OCI-LY7 (cell line): ENCODE results near the gene FOXP1. TPM values are rescaled to one million over a fixed set of nuclear protein-coding genes. Genes with fewer than 3 reads are reported as not detected.

Source experiments
- BruUV-seq: library from RNA; stranded (reverse); fragments of 400-500 nt; replicated peaks from 2 replicates; lab custom pipeline; 2021; lab: Mats Ljungman, UMichigan
- CTCF ChIA-PET: fragments of 300-600 bp; sonication (Branson Sonifier 250); formaldehyde crosslinking; loops from one replicate; lab custom pipeline; 2022; ENCODE audit warnings: antibody characterized with exemption; ENCODE audit not compliant: unreplicated experiment; lab: Charles Lee
- POLR2A ChIA-PET: fragments of 300-600 bp; sonication (Branson Sonifier 250); formaldehyde crosslinking; loops from one replicate; lab custom pipeline; 2022; ENCODE audit warnings: antibody characterized with exemption; lab: Charles Lee
- DNase-seq: peaks from one replicate; pipeline ENCODE4 v3.0.0-alpha.2; 2015; ENCODE audit warnings: low spot score
- H2AFZ ChIP-seq: fragments of 200-600 bp; sonication (generic), shearing (Covaris generic); 2 replicates; pipeline ENCODE4 v1.6.1; 2014; ENCODE audit warnings: mild to moderate bottlenecking, antibody characterized with exemption, low read length, moderate library complexity
- H3K27ac ChIP-seq: fragments of 200-600 bp; sonication (generic); 2 replicates; pipeline ENCODE4 v1.5.1; 2014; ENCODE audit warnings: mixed run types, low read depth, mild to moderate bottlenecking, moderate library complexity, low read length, inconsistent platforms; ENCODE audit not compliant: poor library complexity, severe bottlenecking
- H3K36me3 ChIP-seq: fragments of 200-600 bp; sonication (generic); 2 replicates; pipeline ENCODE4 v1.6.1; 2014; ENCODE audit warnings: mild to moderate bottlenecking, antibody characterized with exemption, low read length, moderate library complexity, mixed read lengths; ENCODE audit not compliant: insufficient read depth
- H3K4me1 ChIP-seq: fragments of 200-600 bp; sonication (generic); 2 replicates; pipeline ENCODE4 v1.5.1; 2014; ENCODE audit warnings: mild to moderate bottlenecking, low read length; ENCODE audit not compliant: insufficient read depth, poor library complexity, severe bottlenecking
- H3K4me2 ChIP-seq: fragments of 200-600 bp; sonication (generic); 2 replicates; pipeline ENCODE4 v1.6.1; 2014; ENCODE audit warnings: mild to moderate bottlenecking, low read length
- H3K4me3 ChIP-seq: fragments of 200-600 bp; sonication (generic); 2 replicates; pipeline ENCODE4 v1.5.1; 2014; ENCODE audit warnings: mild to moderate bottlenecking, low read depth, low read length; ENCODE audit not compliant: poor library complexity, severe bottlenecking
- H3K79me2 ChIP-seq: fragments of 200-600 bp; sonication (generic); 2 replicates; pipeline ENCODE4 v1.6.1; 2016; ENCODE audit warnings: low read depth, mild to moderate bottlenecking, low read length, moderate library complexity, mixed read lengths; ENCODE audit not compliant: insufficient read depth
- H3K9me2 ChIP-seq: fragments of 200-600 bp; sonication (generic); 2 replicates; pipeline ENCODE4 v1.6.1; 2016; ENCODE audit warnings: mild to moderate bottlenecking, low read length, mixed read lengths; ENCODE audit not compliant: insufficient read depth
- H3K9me3 ChIP-seq: fragments of 200-600 bp; sonication (generic); 2 replicates; pipeline ENCODE4 v1.6.1; 2014; ENCODE audit warnings: mild to moderate bottlenecking, mixed run types, low read length, mixed read lengths
- H4K20me1 ChIP-seq: fragments of 200-600 bp; sonication (generic); 2 replicates; pipeline ENCODE4 v1.6.1; 2014; ENCODE audit warnings: mild to moderate bottlenecking, antibody characterized with exemption, low read length, moderate library complexity, mixed read lengths; ENCODE audit not compliant: insufficient read depth
- EZH2phosphoT487 ChIP-seq: fragments of 200-600 bp; sonication (generic); IDR thresholded peaks from 2 replicates; pipeline ENCODE4 v1.6.1; 2018; ENCODE audit warnings: low read depth, borderline replicate concordance, mild to moderate bottlenecking, mixed run types, antibody characterized with exemption, low read length, moderate library complexity, mixed read lengths
- intact Hi-C: fragments of 100-400 bp; cut with micrococcal nuclease; formaldehyde crosslinking; loops from one replicate; pipeline ENCODE4 v1.10.0; 2022; ENCODE audit not compliant: unreplicated experiment
- total RNA-seq, 2 experiments: library from RNA; depleted of rRNA in 1 of 2; stranded (reverse); fragments of >200 nt in 1 of 2; shearing (Covaris generic) in 1 of 2; gene quantifications; 2 replicates each; pipeline ENCODE4 v1.2.3, GENCODE V29; 2014 to 2022
- TF ChIP-seq, protein P1 (sequence below): fragments of 200-600 bp; sonication (generic); conservative IDR thresholded peaks from 2 replicates; pipeline ENCODE4 v1.5.1; 2014; ENCODE audit warnings: mild to moderate bottlenecking, antibody characterized with exemption, low read length, moderate library complexity, mixed read lengths

FOXP1 gene
- total RNA-seq, 2 experiments from 2014 or later: 87.3 to 151 TPM

- ChIA-PET POLR2A (interaction anchor here (0.9 to 3.0 kb wide), 4 partner anchors 10 to 40 kb away, joined by 3 to 15 read pairs (median 4); no protein-coding TSS in a partner anchor), CTCF (no interaction called here)
- Histone ChIP-seq H3K36me3 (peaks cover 59% of the 10 kb centered on the region), H3K4me2 (no peak overlapping the region), H3K9me2 (no peaks in the 10 kb centered on the region), H3K27ac (no peak overlapping the region), H3K79me2 (peaks cover 6% of the 10 kb centered on the region; the same call in 1 of the 2 replicates), H3K4me1 (peaks cover 18% of the 10 kb centered on the region), H3K4me3 (no peak overlapping the region), H4K20me1 (peaks cover 9% of the 10 kb centered on the region; the same call in 1 of the 2 replicates), H3K9me3 (no peaks in the 10 kb centered on the region), H2AFZ (no peak overlapping the region)
- intact Hi-C loops: no loop called here
- BruUV-seq: no TSS peak
- DNase-seq: no peak
- no peak for TF ChIP-seq EZH2phosphoT487
- TF ChIP-seq, protein P1, sequence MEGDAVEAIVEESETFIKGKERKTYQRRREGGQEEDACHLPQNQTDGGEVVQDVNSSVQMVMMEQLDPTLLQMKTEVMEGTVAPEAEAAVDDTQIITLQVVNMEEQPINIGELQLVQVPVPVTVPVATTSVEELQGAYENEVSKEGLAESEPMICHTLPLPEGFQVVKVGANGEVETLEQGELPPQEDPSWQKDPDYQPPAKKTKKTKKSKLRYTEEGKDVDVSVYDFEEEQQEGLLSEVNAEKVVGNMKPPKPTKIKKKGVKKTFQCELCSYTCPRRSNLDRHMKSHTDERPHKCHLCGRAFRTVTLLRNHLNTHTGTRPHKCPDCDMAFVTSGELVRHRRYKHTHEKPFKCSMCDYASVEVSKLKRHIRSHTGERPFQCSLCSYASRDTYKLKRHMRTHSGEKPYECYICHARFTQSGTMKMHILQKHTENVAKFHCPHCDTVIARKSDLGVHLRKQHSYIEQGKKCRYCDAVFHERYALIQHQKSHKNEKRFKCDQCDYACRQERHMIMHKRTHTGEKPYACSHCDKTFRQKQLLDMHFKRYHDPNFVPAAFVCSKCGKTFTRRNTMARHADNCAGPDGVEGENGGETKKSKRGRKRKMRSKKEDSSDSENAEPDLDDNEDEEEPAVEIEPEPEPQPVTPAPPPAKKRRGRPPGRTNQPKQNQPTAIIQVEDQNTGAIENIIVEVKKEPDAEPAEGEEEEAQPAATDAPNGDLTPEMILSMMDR: no peak
These were observed 531.4 kb downstream of the FOXP1 start for GRCh38 chr3:71051893-71052687.

DNA sequence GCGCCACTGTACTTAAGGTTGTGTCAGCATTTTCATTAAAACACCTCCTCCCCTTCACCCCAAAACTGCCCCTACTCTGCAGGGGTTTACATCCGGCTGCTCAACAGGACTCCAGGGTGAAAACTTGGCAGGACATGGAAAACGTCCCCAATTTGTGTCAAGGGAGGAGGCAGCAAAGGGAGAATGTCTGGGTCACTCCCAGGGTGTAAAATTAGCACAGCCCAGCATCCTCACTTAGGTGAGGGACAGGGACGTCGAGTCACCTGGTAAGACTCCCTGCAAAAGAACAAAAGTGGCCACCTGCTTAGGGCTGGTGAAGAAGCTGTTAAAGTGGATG is 532.3 kb downstream of the FOXP1 start:
- H4K20me1 ChIP-seq: peaks cover 7% of the 10 kb centered on the region; the same call in 1 of the 2 replicates
- no peak overlapping the region for H2AFZ ChIP-seq
- H3K27ac ChIP-seq: no peak overlapping the region
- H3K4me1 ChIP-seq: peaks cover 18% of the 10 kb centered on the region
- H3K9me2 ChIP-seq: no peaks in the 10 kb centered on the region
- no peaks in the 10 kb centered on the region for H3K9me3 ChIP-seq
- CTCF ChIA-PET: no interaction called here
- H3K36me3 ChIP-seq: peaks cover 67% of the 10 kb centered on the region
- no TSS peak for BruUV-seq
- TF ChIP-seq EZH2phosphoT487: no peak
- TF ChIP-seq, protein P1: no peak
- H3K4me2 ChIP-seq: no peak overlapping the region
- POLR2A ChIA-PET: interaction anchor here (1.6 to 3.0 kb wide), 2 partner anchors 10 to 39 kb away, joined by 5 to 15 read pairs; no protein-coding TSS in a partner anchor
- peaks cover under 1% of the 10 kb centered on the region; the same call in 1 of the 2 replicates for H3K79me2 ChIP-seq
- no peak for DNase-seq
- no peak overlapping the region for H3K4me3 ChIP-seq
- intact Hi-C loops: no loop called here
